Type B pancreatic cell (in vitro differentiated cells): ENCODE measurements around the gene NR0B2. TPM values are rescaled to one million over a fixed set of nuclear protein-coding genes. Genes with fewer than 3 reads are reported as not detected.

Experiments
- DNase-seq: peaks from one replicate; pipeline ENCODE4 v3.0.0; 2021; ENCODE audit warnings: mixed read lengths; ENCODE audit not compliant: unreplicated experiment; ENCODE audit errors: extremely low spot score
- H3K27ac Mint-ChIP-seq: 2 replicates; pipeline ENCODE4 v1.8.0; 2021; ENCODE audit warnings: mild to moderate bottlenecking, mixed read lengths
- H3K27me3 Mint-ChIP-seq: 2 replicates; pipeline ENCODE4 v1.8.0; 2021; ENCODE audit warnings: mixed read lengths
- H3K36me3 Mint-ChIP-seq: 2 replicates; pipeline ENCODE4 v1.8.0; 2021; ENCODE audit warnings: mixed read lengths
- H3K4me1 Mint-ChIP-seq: one replicate; pipeline ENCODE4 v1.8.0; 2021; ENCODE audit warnings: mixed read lengths; ENCODE audit not compliant: unreplicated experiment
- H3K4me3 Mint-ChIP-seq: 2 replicates; pipeline ENCODE4 v1.8.0; 2021; ENCODE audit warnings: mild to moderate bottlenecking, mixed read lengths
- H3K9me3 Mint-ChIP-seq: 2 replicates; pipeline ENCODE4 v1.8.0; 2021; ENCODE audit warnings: mixed read lengths
- total RNA-seq: library from RNA; stranded (reverse); gene quantifications from 2 replicates; pipeline ENCODE4 v1.2.1, GENCODE V29; 2021; ENCODE audit warnings: low replicate concordance
- TF ChIP-seq, protein P1 (sequence below): fragments of 200-600 bp; sonication (generic); conservative IDR thresholded peaks from 2 replicates; pipeline ENCODE4 v1.5.0; 2021; ENCODE audit warnings: antibody characterized with exemption, mild to moderate bottlenecking

Gene NR0B2
- total RNA-seq, 1 donor from 2014 or later, result 7.2 TPM

- peaks cover 20% of the 10 kb centered on the region for H3K36me3 Mint-ChIP-seq
- no peaks in the 10 kb centered on the region for H3K27me3 Mint-ChIP-seq
- no peak overlapping the region for H3K27ac Mint-ChIP-seq
- TF ChIP-seq, protein P1, sequence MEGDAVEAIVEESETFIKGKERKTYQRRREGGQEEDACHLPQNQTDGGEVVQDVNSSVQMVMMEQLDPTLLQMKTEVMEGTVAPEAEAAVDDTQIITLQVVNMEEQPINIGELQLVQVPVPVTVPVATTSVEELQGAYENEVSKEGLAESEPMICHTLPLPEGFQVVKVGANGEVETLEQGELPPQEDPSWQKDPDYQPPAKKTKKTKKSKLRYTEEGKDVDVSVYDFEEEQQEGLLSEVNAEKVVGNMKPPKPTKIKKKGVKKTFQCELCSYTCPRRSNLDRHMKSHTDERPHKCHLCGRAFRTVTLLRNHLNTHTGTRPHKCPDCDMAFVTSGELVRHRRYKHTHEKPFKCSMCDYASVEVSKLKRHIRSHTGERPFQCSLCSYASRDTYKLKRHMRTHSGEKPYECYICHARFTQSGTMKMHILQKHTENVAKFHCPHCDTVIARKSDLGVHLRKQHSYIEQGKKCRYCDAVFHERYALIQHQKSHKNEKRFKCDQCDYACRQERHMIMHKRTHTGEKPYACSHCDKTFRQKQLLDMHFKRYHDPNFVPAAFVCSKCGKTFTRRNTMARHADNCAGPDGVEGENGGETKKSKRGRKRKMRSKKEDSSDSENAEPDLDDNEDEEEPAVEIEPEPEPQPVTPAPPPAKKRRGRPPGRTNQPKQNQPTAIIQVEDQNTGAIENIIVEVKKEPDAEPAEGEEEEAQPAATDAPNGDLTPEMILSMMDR, result no peak
- DNase-seq, result no peak
- no peaks in the 10 kb centered on the region for H3K9me3 Mint-ChIP-seq
- H3K4me1 Mint-ChIP-seq, result peaks cover 19% of the 10 kb centered on the region
- H3K4me3 Mint-ChIP-seq, result no peak overlapping the region
Measured at GRCh38 chr1:26897351-26897750, 16.4 kb downstream of the NR0B2 start.

DNA sequence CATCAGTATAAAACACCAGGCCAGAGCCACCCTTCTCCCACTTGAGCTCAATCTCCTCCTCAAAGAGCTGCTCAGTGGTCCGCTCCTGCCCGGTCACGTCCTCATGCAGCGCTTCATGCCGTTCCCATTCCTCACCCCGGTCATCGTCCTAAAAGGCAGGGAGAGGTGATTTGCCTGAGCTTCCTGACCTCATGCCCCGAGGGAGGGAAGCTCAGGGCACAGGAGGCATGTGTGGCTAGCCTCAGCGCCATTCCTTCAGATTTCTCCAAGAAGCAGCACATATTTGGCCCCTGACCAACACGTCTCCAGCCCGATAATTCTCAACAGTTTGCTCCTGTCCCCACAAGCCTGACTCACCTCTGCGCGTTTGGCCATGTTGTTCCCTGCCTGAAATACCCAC, 19.5 kb downstream of the NR0B2 start:
- TF ChIP-seq, protein P1, result no peak
- Mint-ChIP-seq H3K9me3 (no peaks in the 10 kb centered on the region), H3K4me1 (peaks cover 13% of the 10 kb centered on the region), H3K4me3 (no peak overlapping the region), H3K36me3 (peaks cover 19% of the 10 kb centered on the region), H3K27ac (peak overlapping the region; percentile 68), H3K27me3 (no peaks in the 10 kb centered on the region)
- DNase-seq, result no peak

GRCh38 chr1:26890467-26890796, 23.3 kb downstream of the NR0B2 start:
- peaks cover 22% of the 10 kb centered on the region for H3K4me1 Mint-ChIP-seq
- peak overlapping the region; percentile 89 for H3K27ac Mint-ChIP-seq
- DNase-seq, result no peak
- no peaks in the 10 kb centered on the region for H3K27me3 Mint-ChIP-seq
- peaks cover 26% of the 10 kb centered on the region for H3K36me3 Mint-ChIP-seq
- TF ChIP-seq, protein P1, result no peak
- H3K4me3 Mint-ChIP-seq, result peak overlapping the region; percentile 94
- no peaks in the 10 kb centered on the region for H3K9me3 Mint-ChIP-seq

GRCh38 chr1:26889551-26890466, 24.0 kb downstream of the NR0B2 start, which contains the start of gene GPN2:
Gene GPN2, minus strand, starts transcription at chr1:26890283. Its CDS starts 187 bp downstream, at chr1:26890096.
- H3K4me3 Mint-ChIP-seq, result peak within 1 kb of the TSS; percentile 94
- H3K36me3 Mint-ChIP-seq, result peaks cover 29% of the 10 kb centered on the region
- H3K27me3 Mint-ChIP-seq, result no peaks in the 10 kb centered on the region
- TF ChIP-seq, protein P1, result no peak
- H3K27ac Mint-ChIP-seq, result peak within 1 kb of the TSS; percentile 89
- H3K9me3 Mint-ChIP-seq, result no peaks in the 10 kb centered on the region
- DNase-seq, result no peak
- peaks cover 22% of the 10 kb centered on the region for H3K4me1 Mint-ChIP-seq

DNA sequence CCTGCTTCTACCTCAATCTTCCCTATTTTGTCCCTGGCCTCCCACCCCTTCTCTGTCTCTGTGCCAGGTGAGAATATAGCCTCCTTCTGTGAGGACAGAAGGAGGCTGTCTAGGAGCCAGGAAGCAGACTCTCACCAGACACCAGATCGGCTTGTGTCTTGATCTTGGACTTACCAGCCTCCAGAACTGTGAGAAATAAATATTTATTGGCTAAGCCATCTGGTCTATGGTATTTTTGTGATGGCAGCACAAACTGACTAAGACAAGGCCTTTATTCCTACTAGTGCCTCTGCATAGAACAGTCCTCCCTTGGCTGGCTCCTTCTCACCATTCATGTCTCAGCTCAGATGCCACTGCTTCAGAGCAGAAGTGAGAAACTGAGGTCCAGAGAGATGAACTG, 25.5 kb downstream of the NR0B2 start:
- Mint-ChIP-seq H3K9me3 (no peaks in the 10 kb centered on the region), H3K4me3 (peak overlapping the region; percentile 94), H3K27me3 (no peaks in the 10 kb centered on the region), H3K4me1 (peaks cover 22% of the 10 kb centered on the region), H3K36me3 (peaks cover 30% of the 10 kb centered on the region), H3K27ac (peak overlapping the region; percentile 89)
- no peak for DNase-seq
- TF ChIP-seq, protein P1, result no peak
